Stomach (tissue), 4 donors: Measurements from ENCODE around the gene PROX2.

Experiments used
- EP300 ChIP-seq: sonication (generic); formaldehyde crosslinking; IDR thresholded peaks from one replicate; pipeline ENCODE4 v1.6.1; 2017; ENCODE audit warnings: antibody characterized with exemption
- POLR2A ChIP-seq, 4 donors: fragments of 450-650 bp; IDR thresholded peaks; one replicate each; pipeline ENCODE4 v1.6.1; 2016; ENCODE audit warnings: antibody characterized with exemption in 4 of 4, control low read depth in 2 of 4, mild to moderate bottlenecking in 1 of 4, moderate library complexity in 1 of 4
- POLR2AphosphoS5 ChIP-seq, 3 donors: sonication (generic); formaldehyde crosslinking; IDR thresholded peaks; one replicate each; pipeline ENCODE4 v1.6.1; 2016; ENCODE audit warnings: antibody characterized with exemption in 3 of 3
- TF ChIP-seq, protein P1 (sequence below), 7 experiments: fragments of 450-650 bp in 4 of 7; fragments of 200-600 bp in 3 of 7; sonication (generic) in 3 of 7; IDR thresholded peaks; one replicate each; pipeline ENCODE4 v1.5.1; 2016 to 2019; ENCODE audit warnings: antibody characterized with exemption in 7 of 7, control low read depth in 2 of 7, mild to moderate bottlenecking in 1 of 7

DNA sequence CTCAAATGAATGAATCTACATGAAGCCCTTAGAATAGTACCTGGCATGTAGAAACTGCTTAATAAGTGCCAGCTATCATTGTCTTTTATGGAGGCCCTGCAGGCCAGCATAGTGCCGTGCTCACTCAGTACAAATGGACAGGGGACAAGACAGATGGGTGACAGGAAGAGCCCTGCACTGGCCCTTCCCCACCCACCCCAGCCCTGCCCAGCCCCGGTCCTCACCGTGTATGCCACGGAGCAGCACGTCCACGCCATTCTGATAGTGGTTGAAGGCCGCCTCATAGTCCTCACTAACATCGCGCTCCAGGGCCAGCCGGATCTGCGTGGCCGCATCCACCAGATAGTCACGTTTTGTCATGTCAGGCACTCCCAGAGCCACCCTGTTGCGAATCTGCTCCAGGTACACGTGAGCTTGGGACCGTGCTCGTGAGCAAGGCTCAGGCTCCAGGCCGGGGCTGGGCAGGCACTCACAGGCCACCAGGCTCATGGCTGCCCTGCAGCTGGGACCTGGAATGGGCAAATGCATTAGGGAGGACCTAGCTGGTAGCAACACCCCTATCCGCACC is 45.2 kb upstream of the PROX2 start:
- TF ChIP-seq POLR2AphosphoS5 (IDR thresholded peaks at IDR 0.05) (no peak), POLR2A (IDR thresholded peaks at IDR 0.05) (no peak), EP300 (no peak)
- TF ChIP-seq, protein P1, sequence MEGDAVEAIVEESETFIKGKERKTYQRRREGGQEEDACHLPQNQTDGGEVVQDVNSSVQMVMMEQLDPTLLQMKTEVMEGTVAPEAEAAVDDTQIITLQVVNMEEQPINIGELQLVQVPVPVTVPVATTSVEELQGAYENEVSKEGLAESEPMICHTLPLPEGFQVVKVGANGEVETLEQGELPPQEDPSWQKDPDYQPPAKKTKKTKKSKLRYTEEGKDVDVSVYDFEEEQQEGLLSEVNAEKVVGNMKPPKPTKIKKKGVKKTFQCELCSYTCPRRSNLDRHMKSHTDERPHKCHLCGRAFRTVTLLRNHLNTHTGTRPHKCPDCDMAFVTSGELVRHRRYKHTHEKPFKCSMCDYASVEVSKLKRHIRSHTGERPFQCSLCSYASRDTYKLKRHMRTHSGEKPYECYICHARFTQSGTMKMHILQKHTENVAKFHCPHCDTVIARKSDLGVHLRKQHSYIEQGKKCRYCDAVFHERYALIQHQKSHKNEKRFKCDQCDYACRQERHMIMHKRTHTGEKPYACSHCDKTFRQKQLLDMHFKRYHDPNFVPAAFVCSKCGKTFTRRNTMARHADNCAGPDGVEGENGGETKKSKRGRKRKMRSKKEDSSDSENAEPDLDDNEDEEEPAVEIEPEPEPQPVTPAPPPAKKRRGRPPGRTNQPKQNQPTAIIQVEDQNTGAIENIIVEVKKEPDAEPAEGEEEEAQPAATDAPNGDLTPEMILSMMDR (IDR thresholded peaks at IDR 0.05) = no peak
